Adipocyte (in vitro differentiated cells): ENCODE data around the gene DYRK1A.

Experiments used
- DNase-seq: peaks from one replicate; pipeline ENCODE4 v3.0.0-alpha.2; 2015; ENCODE audit warnings: low read depth
- H3K27me3 ChIP-seq: replicated peaks from 2 replicates; pipeline ENCODE4 v1.7.0; 2013; ENCODE audit warnings: mild to moderate bottlenecking, low read length, moderate library complexity; ENCODE audit not compliant: control insufficient read depth, insufficient read depth
- H3K36me3 ChIP-seq: 2 replicates; pipeline ENCODE4 v1.7.0; 2013; ENCODE audit warnings: low read length, mild to moderate bottlenecking, moderate library complexity; ENCODE audit not compliant: control insufficient read depth, insufficient read depth, severe bottlenecking
- H3K4me1 ChIP-seq: 2 replicates; pipeline ENCODE4 v1.7.0; 2013; ENCODE audit warnings: mild to moderate bottlenecking, low read length, moderate library complexity; ENCODE audit not compliant: control insufficient read depth, insufficient read depth
- H3K4me3 ChIP-seq: 2 replicates; pipeline ENCODE4 v1.7.0; 2013; ENCODE audit warnings: mild to moderate bottlenecking, low read length, moderate library complexity
- H3K9ac ChIP-seq: 2 replicates; pipeline ENCODE4 v1.7.0; 2013; ENCODE audit warnings: mild to moderate bottlenecking, low read length, moderate library complexity
- H3K9me3 ChIP-seq: 2 replicates; pipeline ENCODE4 v1.7.0; 2013; ENCODE audit warnings: mild to moderate bottlenecking, low read length, moderate library complexity; ENCODE audit not compliant: control insufficient read depth

Gene DYRK1A

GRCh38 chr21:37391666-37392065 is 25.1 kb downstream of the DYRK1A start:
- DNase-seq = no peak
- Histone ChIP-seq H3K4me1 (peaks cover 13% of the 10 kb centered on the region), H3K27me3 (no peaks in the 10 kb centered on the region)

GRCh38 chr21:37392441-37392840 is 25.9 kb downstream of the DYRK1A start:
- no peaks in the 10 kb centered on the region for H3K9me3 ChIP-seq
- H3K36me3 ChIP-seq = peaks cover 6% of the 10 kb centered on the region
- no peaks in the 10 kb centered on the region for H3K27me3 ChIP-seq
- peaks cover 10% of the 10 kb centered on the region for H3K4me1 ChIP-seq
- no peak overlapping the region for H3K9ac ChIP-seq
- no peak overlapping the region for H3K4me3 ChIP-seq
- no peak for DNase-seq

More at GRCh38 chr21:37391666-37392065, 25.1 kb downstream of the DYRK1A start:
- Histone ChIP-seq H3K4me3 (no peak overlapping the region), H3K9ac (no peak overlapping the region), H3K36me3 (peaks cover 6% of the 10 kb centered on the region), H3K9me3 (no peaks in the 10 kb centered on the region)

GRCh38 chr21:37393030-37393429 is 26.5 kb downstream of the DYRK1A start:
- no peaks in the 10 kb centered on the region for H3K27me3 ChIP-seq
- no peak for DNase-seq
- peaks cover 6% of the 10 kb centered on the region for H3K36me3 ChIP-seq
- no peak overlapping the region for H3K4me3 ChIP-seq
- no peaks in the 10 kb centered on the region for H3K9me3 ChIP-seq
- no peak overlapping the region for H3K9ac ChIP-seq
- peaks cover 10% of the 10 kb centered on the region for H3K4me1 ChIP-seq

- DNase-seq = no peak
- H3K36me3 ChIP-seq = peaks cover 6% of the 10 kb centered on the region
- H3K9me3 ChIP-seq = no peaks in the 10 kb centered on the region
- H3K4me3 ChIP-seq = no peak overlapping the region
- no peak overlapping the region for H3K9ac ChIP-seq
- no peaks in the 10 kb centered on the region for H3K27me3 ChIP-seq
- peaks cover 10% of the 10 kb centered on the region for H3K4me1 ChIP-seq
These were observed 27.2 kb downstream of the DYRK1A start for GRCh38 chr21:37393786-37394185.

GRCh38 chr21:37395961-37396360 is 29.4 kb downstream of the DYRK1A start:
- peaks cover 6% of the 10 kb centered on the region for H3K36me3 ChIP-seq
- no peak for DNase-seq

GRCh38 chr21:37396855-37397254 is 30.3 kb downstream of the DYRK1A start:
- no peak overlapping the region for H3K9ac ChIP-seq
- H3K4me1 ChIP-seq = no peaks in the 10 kb centered on the region
- H3K36me3 ChIP-seq = peaks cover 6% of the 10 kb centered on the region
- peaks cover 2% of the 10 kb centered on the region for H3K9me3 ChIP-seq
- DNase-seq = no peak
- H3K27me3 ChIP-seq = no peaks in the 10 kb centered on the region
- H3K4me3 ChIP-seq = no peak overlapping the region

More at GRCh38 chr21:37395961-37396360, 29.4 kb downstream of the DYRK1A start:
- H3K9me3 ChIP-seq = no peaks in the 10 kb centered on the region
- no peak overlapping the region for H3K9ac ChIP-seq
- no peaks in the 10 kb centered on the region for H3K27me3 ChIP-seq
- no peaks in the 10 kb centered on the region for H3K4me1 ChIP-seq
- no peak overlapping the region for H3K4me3 ChIP-seq

- peaks cover 12% of the 10 kb centered on the region for H3K9me3 ChIP-seq
- no peak overlapping the region for H3K4me3 ChIP-seq
- H3K9ac ChIP-seq = no peak overlapping the region
- no peak for DNase-seq
- H3K4me1 ChIP-seq = no peaks in the 10 kb centered on the region
- no peaks in the 10 kb centered on the region for H3K27me3 ChIP-seq
- H3K36me3 ChIP-seq = no peaks in the 10 kb centered on the region
These were observed 32.1 kb downstream of the DYRK1A start for GRCh38 chr21:37398697-37399096.

- H3K4me3 ChIP-seq = no peak overlapping the region
- no peaks in the 10 kb centered on the region for H3K27me3 ChIP-seq
- H3K36me3 ChIP-seq = no peaks in the 10 kb centered on the region
- no peak overlapping the region for H3K9ac ChIP-seq
- DNase-seq = no peak
- peaks cover 4% of the 10 kb centered on the region for H3K4me1 ChIP-seq
- peaks cover 12% of the 10 kb centered on the region for H3K9me3 ChIP-seq
These were observed 35.8 kb downstream of the DYRK1A start for GRCh38 chr21:37402251-37402867.

GRCh38 chr21:37405629-37406028 is 39.1 kb downstream of the DYRK1A start:
- Histone ChIP-seq H3K9me3 (peaks cover 12% of the 10 kb centered on the region), H3K27me3 (no peaks in the 10 kb centered on the region), H3K36me3 (no peaks in the 10 kb centered on the region), H3K4me1 (peaks cover 22% of the 10 kb centered on the region), H3K9ac (no peak overlapping the region), H3K4me3 (no peak overlapping the region)
- no peak for DNase-seq

GRCh38 chr21:37407719-37408420 is 41.3 kb downstream of the DYRK1A start:
- Histone ChIP-seq H3K27me3 (no peaks in the 10 kb centered on the region), H3K36me3 (no peaks in the 10 kb centered on the region), H3K9me3 (no peaks in the 10 kb centered on the region), H3K9ac (peak overlapping the region; percentile 55), H3K4me3 (peak overlapping the region; percentile 52), H3K4me1 (peaks cover 32% of the 10 kb centered on the region)
- DNase-seq = peak; percentile 51

GRCh38 chr21:37408464-37409193 is 42.1 kb downstream of the DYRK1A start:
- H3K27me3 ChIP-seq = no peaks in the 10 kb centered on the region
- H3K36me3 ChIP-seq = no peaks in the 10 kb centered on the region
- no peaks in the 10 kb centered on the region for H3K9me3 ChIP-seq
- H3K4me1 ChIP-seq = peaks cover 38% of the 10 kb centered on the region
- no peak for DNase-seq
- peak overlapping the region; percentile 52 for H3K4me3 ChIP-seq
- peak overlapping the region; percentile 55 for H3K9ac ChIP-seq
